Measurements from ENCODE around the gene SLC2A2. TPM values are rescaled to one million over a fixed set of nuclear protein-coding genes. Genes with fewer than 3 reads are reported as not detected.
A peak's percentile ranks its signal among the peaks of the same experiment; 100 is the strongest.

The SLC2A2 gene
- not detected for total RNA-seq (ENCODE audit: unreplicated experiment)
- long read RNA-seq = 0 reads

GRCh38 chr3:171026597-171027293, at the start of gene SLC2A2:
TSS of gene SLC2A2 (minus strand) at chr3:171026720. CDS start at chr3:171026670, 50 bp downstream.
- H3K27me3 Mint-ChIP-seq (ENCODE audit: unreplicated experiment) = no peaks in the 10 kb centered on the region
- no peaks in the 10 kb centered on the region for H3K9me3 Mint-ChIP-seq (ENCODE audit: unreplicated experiment)
- no peaks in the 10 kb centered on the region for H3K36me3 Mint-ChIP-seq (ENCODE audit: unreplicated experiment)
- peaks cover 2% of the 10 kb centered on the region for H3K4me1 Mint-ChIP-seq (ENCODE audit: low read depth, unreplicated experiment)
- TF ChIP-seq, protein P1, sequence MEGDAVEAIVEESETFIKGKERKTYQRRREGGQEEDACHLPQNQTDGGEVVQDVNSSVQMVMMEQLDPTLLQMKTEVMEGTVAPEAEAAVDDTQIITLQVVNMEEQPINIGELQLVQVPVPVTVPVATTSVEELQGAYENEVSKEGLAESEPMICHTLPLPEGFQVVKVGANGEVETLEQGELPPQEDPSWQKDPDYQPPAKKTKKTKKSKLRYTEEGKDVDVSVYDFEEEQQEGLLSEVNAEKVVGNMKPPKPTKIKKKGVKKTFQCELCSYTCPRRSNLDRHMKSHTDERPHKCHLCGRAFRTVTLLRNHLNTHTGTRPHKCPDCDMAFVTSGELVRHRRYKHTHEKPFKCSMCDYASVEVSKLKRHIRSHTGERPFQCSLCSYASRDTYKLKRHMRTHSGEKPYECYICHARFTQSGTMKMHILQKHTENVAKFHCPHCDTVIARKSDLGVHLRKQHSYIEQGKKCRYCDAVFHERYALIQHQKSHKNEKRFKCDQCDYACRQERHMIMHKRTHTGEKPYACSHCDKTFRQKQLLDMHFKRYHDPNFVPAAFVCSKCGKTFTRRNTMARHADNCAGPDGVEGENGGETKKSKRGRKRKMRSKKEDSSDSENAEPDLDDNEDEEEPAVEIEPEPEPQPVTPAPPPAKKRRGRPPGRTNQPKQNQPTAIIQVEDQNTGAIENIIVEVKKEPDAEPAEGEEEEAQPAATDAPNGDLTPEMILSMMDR (IDR thresholded peaks at IDR 0.05; ENCODE audit: partially characterized antibody, unreplicated experiment) = no peak
- no peak within 1 kb of the TSS for H3K27ac Mint-ChIP-seq (ENCODE audit: unreplicated experiment)
- H3K4me3 Mint-ChIP-seq (ENCODE audit: unreplicated experiment) = peak within 1 kb of the TSS; percentile 35
- DNase-seq = no peak

- DNase-seq = no peak
- no peaks in the 10 kb centered on the region for H3K4me1 Mint-ChIP-seq (ENCODE audit: low read depth, unreplicated experiment)
- no peak overlapping the region for H3K27ac Mint-ChIP-seq (ENCODE audit: unreplicated experiment)
- no peaks in the 10 kb centered on the region for H3K9me3 Mint-ChIP-seq (ENCODE audit: unreplicated experiment)
- no peak overlapping the region for H3K4me3 Mint-ChIP-seq (ENCODE audit: unreplicated experiment)
- TF ChIP-seq, protein P1 (IDR thresholded peaks at IDR 0.05; ENCODE audit: partially characterized antibody, unreplicated experiment) = no peak
- H3K27me3 Mint-ChIP-seq (ENCODE audit: unreplicated experiment) = no peaks in the 10 kb centered on the region
- no peaks in the 10 kb centered on the region for H3K36me3 Mint-ChIP-seq (ENCODE audit: unreplicated experiment)
Observed at GRCh38 chr3:171072432-171072831, 45.9 kb upstream of the SLC2A2 start.

DNA sequence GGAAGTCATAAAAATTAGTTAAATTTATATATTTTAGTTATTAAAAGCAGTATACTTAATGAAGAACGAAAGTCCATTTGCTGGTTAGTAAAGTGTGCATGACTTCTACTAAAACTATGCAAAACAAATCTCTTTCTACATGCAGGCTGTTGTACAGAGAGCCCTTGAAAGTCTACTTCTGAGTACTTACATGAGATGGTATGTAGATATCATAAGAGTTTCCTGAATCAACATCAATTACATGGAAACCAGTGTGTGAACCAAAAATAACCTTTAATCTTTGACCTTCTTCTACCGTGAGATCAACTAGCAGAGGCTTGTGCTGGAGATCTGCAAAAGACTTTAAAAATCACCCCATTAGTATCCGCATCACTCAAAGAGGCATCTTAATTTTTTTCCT, 42.1 kb upstream of the SLC2A2 start:
- DNase-seq = no peak

DNA sequence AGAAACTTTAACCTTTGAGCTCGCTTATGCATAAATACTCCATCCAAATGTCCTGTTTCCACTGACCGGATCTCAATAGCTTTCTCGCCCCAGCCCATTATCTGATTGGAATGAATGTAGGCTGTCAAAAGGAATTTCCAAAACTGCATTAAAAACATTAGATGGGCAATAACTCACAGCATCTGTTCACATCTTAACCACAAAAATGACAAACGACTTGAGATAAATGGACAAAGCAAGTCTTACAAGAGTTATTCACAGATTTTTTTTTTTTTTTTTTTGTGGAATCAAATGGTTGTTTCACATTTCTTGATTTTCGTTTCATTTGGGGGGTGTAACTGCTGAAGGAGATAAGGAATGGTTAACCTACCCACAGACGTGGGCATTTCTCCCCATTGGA, 39.7 kb upstream of the SLC2A2 start:
- Mint-ChIP-seq H3K9me3 (ENCODE audit: unreplicated experiment) (no peaks in the 10 kb centered on the region), H3K36me3 (ENCODE audit: unreplicated experiment) (no peaks in the 10 kb centered on the region), H3K4me3 (ENCODE audit: unreplicated experiment) (no peak overlapping the region), H3K4me1 (ENCODE audit: low read depth, unreplicated experiment) (no peaks in the 10 kb centered on the region), H3K27ac (ENCODE audit: unreplicated experiment) (no peak overlapping the region), H3K27me3 (ENCODE audit: unreplicated experiment) (no peaks in the 10 kb centered on the region)
- no peak for DNase-seq
- TF ChIP-seq, protein P1 (IDR thresholded peaks at IDR 0.05; ENCODE audit: partially characterized antibody, unreplicated experiment) = no peak

More for the DNA sequence above, 42.1 kb upstream of the SLC2A2 start:
- TF ChIP-seq, protein P1 (IDR thresholded peaks at IDR 0.05; ENCODE audit: partially characterized antibody, unreplicated experiment) = no peak
- Mint-ChIP-seq H3K27ac (ENCODE audit: unreplicated experiment) (no peak overlapping the region), H3K9me3 (ENCODE audit: unreplicated experiment) (no peaks in the 10 kb centered on the region), H3K36me3 (ENCODE audit: unreplicated experiment) (no peaks in the 10 kb centered on the region), H3K27me3 (ENCODE audit: unreplicated experiment) (no peaks in the 10 kb centered on the region), H3K4me3 (ENCODE audit: unreplicated experiment) (no peak overlapping the region), H3K4me1 (ENCODE audit: low read depth, unreplicated experiment) (no peaks in the 10 kb centered on the region)

- Mint-ChIP-seq H3K4me3 (ENCODE audit: unreplicated experiment) (no peak overlapping the region), H3K27me3 (ENCODE audit: unreplicated experiment) (no peaks in the 10 kb centered on the region), H3K36me3 (ENCODE audit: unreplicated experiment) (no peaks in the 10 kb centered on the region), H3K27ac (ENCODE audit: unreplicated experiment) (no peak overlapping the region), H3K4me1 (ENCODE audit: low read depth, unreplicated experiment) (no peaks in the 10 kb centered on the region), H3K9me3 (ENCODE audit: unreplicated experiment) (no peaks in the 10 kb centered on the region)
- TF ChIP-seq, protein P1 (IDR thresholded peaks at IDR 0.05; ENCODE audit: partially characterized antibody, unreplicated experiment) = no peak
- DNase-seq = no peak
Observed at GRCh38 chr3:171065732-171066131, 39.2 kb upstream of the SLC2A2 start.
